ENCODE measurements around the gene SLC3A2. TPM values are rescaled to one million over a fixed set of nuclear protein-coding genes. Genes with fewer than 3 reads are reported as not detected.

SLC3A2 gene
- total RNA-seq, result 130 and 160 TPM in 2 replicates

GRCh38 chr11:62880803-62881578 is at the start of gene SLC3A2:
TSS of gene SLC3A2 (plus strand) at chr11:62880896. CDS start at chr11:62881024, 128 bp downstream.

GRCh38 chr11:62831520-62832335 is 49.0 kb upstream of the SLC3A2 start, which contains the start of gene STX5:
TSS of gene STX5 (minus strand) at chr11:62832051. CDS start at chr11:62831243, 808 bp downstream.

GRCh38 chr11:62832336-62833234 is 48.1 kb upstream of the SLC3A2 start, which contains the start of gene TEX54:
TSS of gene TEX54 (minus strand) at chr11:62832841.

GRCh38 chr11:62839050-62839945 is 41.4 kb upstream of the SLC3A2 start, which contains the start of gene WDR74:
TSS of gene WDR74 (minus strand) at chr11:62839590. CDS start at chr11:62839570, 20 bp downstream.

GRCh38 chr11:62921201-62921572 is 40.5 kb downstream of the SLC3A2 start, which contains the start of gene CHRM1:
TSS of gene CHRM1 (minus strand) at chr11:62921363. CDS start at chr11:62911100, 10,263 bp downstream.

Small RNA genes within 50 kb of the gene (small RNA-seq; reads per million reads assigned to genes)
- gene RF00099 (not detected), gene RN7SL259P (not detected), gene SNORD22 (not detected), gene SNORD26 (not detected), gene SNORD27 (not detected), gene SNORD28 (not detected), gene SNORD30 (45.4 reads per million, percentile 98 among the genes with 10 or more reads in this experiment)

Other genes starting within 250 kb of the SLC3A2 start
- 178 and 191 TPM in 2 replicates for gene GANAB, start 234.3 kb upstream of the SLC3A2 start, total RNA-seq
- gene INTS5, start 227.6 kb upstream of the SLC3A2 start, total RNA-seq, result 30.5 and 34.8 TPM in 2 replicates
- gene C11orf98, start 215.7 kb upstream of the SLC3A2 start, total RNA-seq, result 24.8 and 29.4 TPM in 2 replicates
- gene CSKMT, start 215.6 kb upstream of the SLC3A2 start, total RNA-seq, result 8.5 and 17.6 TPM in 2 replicates
- 7.8 and 9.2 TPM in 2 replicates for gene UQCC3, start 209.2 kb upstream of the SLC3A2 start, total RNA-seq
- gene LBHD1, start 208.6 kb upstream of the SLC3A2 start, total RNA-seq, result 8.0 and 8.5 TPM in 2 replicates
- 70.6 and 99.2 TPM in 2 replicates for gene UBXN1, start 201.8 kb upstream of the SLC3A2 start, total RNA-seq
- 16.4 and 38.2 TPM in 2 replicates for gene LRRN4CL, start 191.4 kb upstream of the SLC3A2 start, total RNA-seq
- gene BSCL2, start 173.5 kb upstream of the SLC3A2 start, total RNA-seq, result 36.0 and 43.4 TPM in 2 replicates
- gene GNG3, start 173.2 kb upstream of the SLC3A2 start, total RNA-seq, result not detected in 2 replicates
- 9.9 and 12.5 TPM in 2 replicates for gene HNRNPUL2, start 153.4 kb upstream of the SLC3A2 start, total RNA-seq
- gene TTC9C, start 152.4 kb upstream of the SLC3A2 start, total RNA-seq, result 32.3 and 36.0 TPM in 2 replicates
- 12.3 and 13.6 TPM in 2 replicates for gene ZBTB3, start 126.7 kb upstream of the SLC3A2 start, total RNA-seq
- gene POLR2G, start 119.3 kb upstream of the SLC3A2 start, total RNA-seq, result 44.4 and 55.5 TPM in 2 replicates
- 14.7 and 19.5 TPM in 2 replicates for gene TAF6L, start 109.5 kb upstream of the SLC3A2 start, total RNA-seq
- 25.0 and 38.9 TPM in 2 replicates for gene TMEM179B, start 93.5 kb upstream of the SLC3A2 start, total RNA-seq
- gene TMEM223, start 88.9 kb upstream of the SLC3A2 start, total RNA-seq, result 15.8 and 18.4 TPM in 2 replicates
- gene NXF1, start 75.5 kb upstream of the SLC3A2 start, total RNA-seq, result 24.2 and 26.1 TPM in 2 replicates
- gene STX5, start 48.8 kb upstream of the SLC3A2 start, total RNA-seq, result 31.5 and 36.0 TPM in 2 replicates
- not detected in 2 replicates for gene TEX54, start 48.1 kb upstream of the SLC3A2 start, total RNA-seq
- 63.9 and 71.0 TPM in 2 replicates for gene WDR74, start 41.3 kb upstream of the SLC3A2 start, total RNA-seq
- not detected in 2 replicates for gene CHRM1, start 40.5 kb downstream of the SLC3A2 start, total RNA-seq
- not detected in 2 replicates for gene SLC22A6, start 104.1 kb downstream of the SLC3A2 start, total RNA-seq
- gene SLC22A8, start 134.9 kb downstream of the SLC3A2 start, total RNA-seq, result not detected in 2 replicates